ENCODE measurements around the gene RNU6-1.

Gene RNU6-1

DNA sequence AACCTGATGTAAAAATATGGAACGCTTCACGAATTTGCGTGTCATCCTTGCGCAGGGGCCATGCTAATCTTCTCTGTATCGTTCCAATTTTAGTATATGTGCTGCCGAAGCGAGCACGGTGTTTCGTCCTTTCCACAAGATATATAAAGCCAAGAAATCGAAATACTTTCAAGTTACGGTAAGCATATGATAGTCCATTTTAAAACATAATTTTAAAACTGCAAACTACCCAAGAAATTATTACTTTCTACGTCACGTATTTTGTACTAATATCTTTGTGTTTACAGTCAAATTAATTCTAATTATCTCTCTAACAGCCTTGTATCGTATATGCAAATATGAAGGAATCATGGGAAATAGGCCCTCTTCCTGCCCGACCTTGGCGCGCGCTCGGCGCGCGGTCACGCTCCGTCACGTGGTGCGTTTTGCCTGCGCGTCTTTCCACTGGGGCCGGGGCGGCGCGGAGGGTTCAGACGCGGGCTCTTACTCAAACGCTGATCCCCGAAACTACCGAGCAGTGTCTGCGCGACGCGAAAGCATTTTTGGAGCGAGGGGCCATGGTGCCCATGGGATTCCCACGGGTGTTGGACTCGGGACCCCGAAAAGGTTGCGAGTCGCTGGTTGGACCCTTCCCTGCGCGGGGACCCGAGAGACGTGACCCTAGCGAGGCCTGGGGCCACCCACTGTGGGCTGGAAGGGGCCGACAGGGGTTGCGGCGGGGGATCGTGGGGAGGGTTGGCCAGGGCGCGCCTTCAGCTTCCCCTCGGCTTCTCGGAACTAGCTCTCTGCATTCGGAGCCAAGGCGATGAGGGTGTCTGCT, at the start of gene RNU6-1 (continued):
- TF ChIP-seq, protein P1, sequence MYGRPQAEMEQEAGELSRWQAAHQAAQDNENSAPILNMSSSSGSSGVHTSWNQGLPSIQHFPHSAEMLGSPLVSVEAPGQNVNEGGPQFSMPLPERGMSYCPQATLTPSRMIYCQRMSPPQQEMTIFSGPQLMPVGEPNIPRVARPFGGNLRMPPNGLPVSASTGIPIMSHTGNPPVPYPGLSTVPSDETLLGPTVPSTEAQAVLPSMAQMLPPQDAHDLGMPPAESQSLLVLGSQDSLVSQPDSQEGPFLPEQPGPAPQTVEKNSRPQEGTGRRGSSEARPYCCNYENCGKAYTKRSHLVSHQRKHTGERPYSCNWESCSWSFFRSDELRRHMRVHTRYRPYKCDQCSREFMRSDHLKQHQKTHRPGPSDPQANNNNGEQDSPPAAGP (tag by site-specific recombination; IDR thresholded peaks at IDR 0.05) = peak; percentile 70; the same call in 1 of the 2 replicates
- no peak for TF ChIP-seq ZNF549 (tag by site-specific recombination; IDR thresholded peaks at IDR 0.05)
- no peak for TF ChIP-seq RBAK (tag by site-specific recombination; IDR thresholded peaks at IDR 0.05)
- 0 out of 2 replicates have a peak, but pooled peaks have one; percentile 15 for TF ChIP-seq ZNF146 (tag by site-specific recombination; IDR thresholded peaks at IDR 0.05)
- no peak for TF ChIP-seq SCRT2 (tag by site-specific recombination; IDR thresholded peaks at IDR 0.05)
- 0 out of 2 replicates have a peak, but pooled peaks have one; percentile 1 for TF ChIP-seq ZNF121 (tag by site-specific recombination; IDR thresholded peaks at IDR 0.05)
- peak; percentile 80 for TF ChIP-seq ZNF629 (tag by site-specific recombination; IDR thresholded peaks at IDR 0.05)
- TF ChIP-seq ZBTB8A (tag by site-specific recombination; IDR thresholded peaks at IDR 0.05) = peak; percentile 63; the same call in 1 of the 2 replicates
- TF ChIP-seq ZNF785 (tag by site-specific recombination; IDR thresholded peaks at IDR 0.05) = peak; percentile 76; the same call in 1 of the 2 replicates
- TF ChIP-seq ZNF830 (tag by site-specific recombination; IDR thresholded peaks at IDR 0.05; ENCODE audit: low read depth) = no peak
- peak; percentile 72 for TF ChIP-seq ZNF394 (tag by site-specific recombination; IDR thresholded peaks at IDR 0.05; ENCODE audit: borderline replicate concordance)
- TF ChIP-seq ZNF416 (tag by site-specific recombination; IDR thresholded peaks at IDR 0.05) = no peak
- no peak for TF ChIP-seq ZNF530 (tag by site-specific recombination; IDR thresholded peaks at IDR 0.05; ENCODE audit: low read depth)
- TF ChIP-seq ZSCAN30 (tag by site-specific recombination; IDR thresholded peaks at IDR 0.05) = peak; percentile 45
- TF ChIP-seq, protein P2, sequence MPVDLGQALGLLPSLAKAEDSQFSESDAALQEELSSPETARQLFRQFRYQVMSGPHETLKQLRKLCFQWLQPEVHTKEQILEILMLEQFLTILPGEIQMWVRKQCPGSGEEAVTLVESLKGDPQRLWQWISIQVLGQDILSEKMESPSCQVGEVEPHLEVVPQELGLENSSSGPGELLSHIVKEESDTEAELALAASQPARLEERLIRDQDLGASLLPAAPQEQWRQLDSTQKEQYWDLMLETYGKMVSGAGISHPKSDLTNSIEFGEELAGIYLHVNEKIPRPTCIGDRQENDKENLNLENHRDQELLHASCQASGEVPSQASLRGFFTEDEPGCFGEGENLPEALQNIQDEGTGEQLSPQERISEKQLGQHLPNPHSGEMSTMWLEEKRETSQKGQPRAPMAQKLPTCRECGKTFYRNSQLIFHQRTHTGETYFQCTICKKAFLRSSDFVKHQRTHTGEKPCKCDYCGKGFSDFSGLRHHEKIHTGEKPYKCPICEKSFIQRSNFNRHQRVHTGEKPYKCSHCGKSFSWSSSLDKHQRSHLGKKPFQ (tag by site-specific recombination; IDR thresholded peaks at IDR 0.05) = no peak
- no peak for TF ChIP-seq KLF1 (tag by site-specific recombination; IDR thresholded peaks at IDR 0.05)
- TF ChIP-seq ZNF274 (IDR thresholded peaks at IDR 0.05; ENCODE audit: low read length) = no peak
- TF ChIP-seq ZNF274 (tag by site-specific recombination; IDR thresholded peaks at IDR 0.05; ENCODE audit: borderline replicate concordance) = no peak
- TF ChIP-seq, protein P3, sequence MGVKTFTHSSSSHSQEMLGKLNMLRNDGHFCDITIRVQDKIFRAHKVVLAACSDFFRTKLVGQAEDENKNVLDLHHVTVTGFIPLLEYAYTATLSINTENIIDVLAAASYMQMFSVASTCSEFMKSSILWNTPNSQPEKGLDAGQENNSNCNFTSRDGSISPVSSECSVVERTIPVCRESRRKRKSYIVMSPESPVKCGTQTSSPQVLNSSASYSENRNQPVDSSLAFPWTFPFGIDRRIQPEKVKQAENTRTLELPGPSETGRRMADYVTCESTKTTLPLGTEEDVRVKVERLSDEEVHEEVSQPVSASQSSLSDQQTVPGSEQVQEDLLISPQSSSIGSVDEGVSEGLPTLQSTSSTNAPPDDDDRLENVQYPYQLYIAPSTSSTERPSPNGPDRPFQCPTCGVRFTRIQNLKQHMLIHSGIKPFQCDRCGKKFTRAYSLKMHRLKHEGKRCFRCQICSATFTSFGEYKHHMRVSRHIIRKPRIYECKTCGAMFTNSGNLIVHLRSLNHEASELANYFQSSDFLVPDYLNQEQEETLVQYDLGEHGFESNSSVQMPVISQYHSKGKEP (tag by site-specific recombination; IDR thresholded peaks at IDR 0.05) = no peak
- TF ChIP-seq ZNF548 (tag by site-specific recombination; IDR thresholded peaks at IDR 0.05) = 0 out of 2 replicates have a peak, but pooled peaks have one; percentile 49
- TF ChIP-seq MYNN (tag by site-specific recombination; IDR thresholded peaks at IDR 0.05; ENCODE audit: borderline replicate concordance) = 0 out of 2 replicates have a peak, but pooled peaks have one; percentile 42
- TF ChIP-seq ZNF660 (tag by site-specific recombination; IDR thresholded peaks at IDR 0.05) = peak; percentile 42
- TF ChIP-seq ZNF621 (tag by site-specific recombination; IDR thresholded peaks at IDR 0.05) = no peak
- TF ChIP-seq, protein P4, sequence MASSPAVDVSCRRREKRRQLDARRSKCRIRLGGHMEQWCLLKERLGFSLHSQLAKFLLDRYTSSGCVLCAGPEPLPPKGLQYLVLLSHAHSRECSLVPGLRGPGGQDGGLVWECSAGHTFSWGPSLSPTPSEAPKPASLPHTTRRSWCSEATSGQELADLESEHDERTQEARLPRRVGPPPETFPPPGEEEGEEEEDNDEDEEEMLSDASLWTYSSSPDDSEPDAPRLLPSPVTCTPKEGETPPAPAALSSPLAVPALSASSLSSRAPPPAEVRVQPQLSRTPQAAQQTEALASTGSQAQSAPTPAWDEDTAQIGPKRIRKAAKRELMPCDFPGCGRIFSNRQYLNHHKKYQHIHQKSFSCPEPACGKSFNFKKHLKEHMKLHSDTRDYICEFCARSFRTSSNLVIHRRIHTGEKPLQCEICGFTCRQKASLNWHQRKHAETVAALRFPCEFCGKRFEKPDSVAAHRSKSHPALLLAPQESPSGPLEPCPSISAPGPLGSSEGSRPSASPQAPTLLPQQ (tag by site-specific recombination; IDR thresholded peaks at IDR 0.05) = peak; percentile 58; the same call in 1 of the 2 replicates
- 0 out of 2 replicates have a peak, but pooled peaks have one; percentile 32 for TF ChIP-seq ZNF610 (tag by site-specific recombination; IDR thresholded peaks at IDR 0.05; ENCODE audit: borderline replicate concordance)
- peak; percentile 87; the same call in 1 of the 2 replicates for TF ChIP-seq ZBTB7A (tag by site-specific recombination; IDR thresholded peaks at IDR 0.05; ENCODE audit: low read depth)
- TF ChIP-seq ZNF335 (tag by site-specific recombination; conservative IDR thresholded peaks at IDR 0.05) = peak; percentile 72
- TF ChIP-seq, protein P5, sequence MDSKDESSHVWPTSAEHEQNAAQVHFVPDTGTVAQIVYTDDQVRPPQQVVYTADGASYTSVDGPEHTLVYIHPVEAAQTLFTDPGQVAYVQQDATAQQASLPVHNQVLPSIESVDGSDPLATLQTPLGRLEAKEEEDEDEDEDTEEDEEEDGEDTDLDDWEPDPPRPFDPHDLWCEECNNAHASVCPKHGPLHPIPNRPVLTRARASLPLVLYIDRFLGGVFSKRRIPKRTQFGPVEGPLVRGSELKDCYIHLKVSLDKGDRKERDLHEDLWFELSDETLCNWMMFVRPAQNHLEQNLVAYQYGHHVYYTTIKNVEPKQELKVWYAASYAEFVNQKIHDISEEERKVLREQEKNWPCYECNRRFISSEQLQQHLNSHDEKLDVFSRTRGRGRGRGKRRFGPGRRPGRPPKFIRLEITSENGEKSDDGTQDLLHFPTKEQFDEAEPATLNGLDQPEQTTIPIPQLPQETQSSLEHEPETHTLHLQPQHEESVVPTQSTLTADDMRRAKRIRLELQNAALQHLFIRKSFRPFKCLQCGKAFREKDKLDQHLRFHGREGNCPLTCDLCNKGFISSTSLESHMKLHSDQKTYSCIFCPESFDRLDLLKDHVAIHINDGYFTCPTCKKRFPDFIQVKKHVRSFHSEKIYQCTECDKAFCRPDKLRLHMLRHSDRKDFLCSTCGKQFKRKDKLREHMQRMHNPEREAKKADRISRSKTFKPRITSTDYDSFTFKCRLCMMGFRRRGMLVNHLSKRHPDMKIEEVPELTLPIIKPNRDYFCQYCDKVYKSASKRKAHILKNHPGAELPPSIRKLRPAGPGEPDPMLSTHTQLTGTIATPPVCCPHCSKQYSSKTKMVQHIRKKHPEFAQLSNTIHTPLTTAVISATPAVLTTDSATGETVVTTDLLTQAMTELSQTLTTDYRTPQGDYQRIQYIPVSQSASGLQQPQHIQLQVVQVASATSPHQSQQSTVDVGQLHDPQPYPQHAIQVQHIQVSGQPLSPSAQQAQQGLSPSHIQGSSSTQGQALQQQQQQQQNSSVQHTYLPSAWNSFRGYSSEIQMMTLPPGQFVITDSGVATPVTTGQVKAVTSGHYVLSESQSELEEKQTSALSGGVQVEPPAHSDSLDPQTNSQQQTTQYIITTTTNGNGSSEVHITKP (tag by site-specific recombination; IDR thresholded peaks at IDR 0.05) = peak; percentile 97
- no peak for TF ChIP-seq HOXA7 (CRISPR knock-in tag; IDR thresholded peaks at IDR 0.05; ENCODE audit: borderline replicate concordance)
- TF ChIP-seq ZNF664 (tag by site-specific recombination; IDR thresholded peaks at IDR 0.05) = peak; percentile 16; the same call in 1 of the 2 replicates
- no peak for TF ChIP-seq ZNF266 (tag by site-specific recombination; IDR thresholded peaks at IDR 0.05; ENCODE audit: low read depth)

Measured in HEK293 (cell line).